NT2/D1 (cell line): Measurements from ENCODE around the gene MAGED2.

Experiments
- YY1 ChIP-seq: IDR thresholded peaks from 2 replicates; pipeline ENCODE4 v1.6.1; 2011; ENCODE audit not compliant: insufficient read length, insufficient read depth
- ZNF274 ChIP-seq: IDR thresholded peaks from 2 replicates; pipeline ENCODE4 v1.6.1; 2011; ENCODE audit warnings: mild to moderate bottlenecking, low read depth, low read length

DNA sequence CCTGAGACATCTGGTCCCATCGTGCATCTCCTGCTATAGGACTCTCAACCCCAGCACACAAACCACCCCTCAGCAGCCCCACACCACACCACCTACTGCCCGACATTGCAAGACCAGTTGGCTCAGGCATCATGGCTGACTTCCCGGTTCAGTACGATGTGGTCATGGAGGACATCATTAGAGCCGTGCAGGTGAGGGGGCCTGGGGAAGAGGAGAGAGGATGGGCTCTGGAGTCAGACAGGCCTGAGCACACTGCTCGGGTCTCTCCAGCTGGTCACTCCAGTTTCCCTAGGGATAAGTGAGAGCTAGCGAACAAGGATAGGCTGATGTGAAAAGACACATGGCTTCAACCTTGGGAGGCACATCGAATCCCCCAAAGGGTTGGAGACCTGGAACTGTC, 17.2 kb downstream of the MAGED2 start:
- TF ChIP-seq ZNF274 (no peak), YY1 (no peak)
